Measurements from ENCODE around the gene SAP30L. TPM values are rescaled to one million over a fixed set of nuclear protein-coding genes. Genes with fewer than 3 reads are reported as not detected.

Gene SAP30L
- total RNA-seq, 1 experiment from 2014 or later = 53.0 TPM

DNA sequence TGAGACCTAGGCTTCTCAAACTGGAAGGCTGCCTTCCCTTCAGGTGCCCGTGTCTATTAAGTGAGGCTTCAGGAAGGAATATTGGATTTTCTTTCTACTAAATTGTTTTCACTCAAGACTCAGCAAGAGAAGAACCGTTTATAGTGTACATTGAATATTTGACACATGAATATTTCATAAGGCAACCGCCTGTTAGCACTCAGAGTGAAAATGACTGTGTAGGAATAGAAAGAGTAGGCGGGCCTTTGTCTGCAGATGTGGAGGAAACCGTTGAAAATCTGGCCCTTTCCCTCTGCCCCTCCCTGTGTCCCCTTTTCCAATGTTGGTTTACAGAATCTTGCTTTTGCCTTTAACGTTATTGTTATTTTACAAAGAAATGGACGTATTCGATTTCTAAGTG, 6.2 kb downstream of the SAP30L start:
- Histone ChIP-seq H3K9me3 (ENCODE audit: insufficient read depth, low read depth) (no peaks in the 10 kb centered on the region), H3K27ac (no peak overlapping the region), H3K36me3 (ENCODE audit: low read depth) (0 out of 2 replicates have a peak, but pooled peaks cover 17% of the 10 kb centered on the region), H3K27me3 (ENCODE audit: insufficient read depth, low read depth) (no peaks in the 10 kb centered on the region), H2AFZ (no peak overlapping the region), H4K20me1 (ENCODE audit: insufficient read depth) (peaks cover 6% of the 10 kb centered on the region; the same call in 1 of the 2 replicates), H3F3A (ENCODE audit: insufficient read depth, low read depth) (no peaks in the 10 kb centered on the region), H3K4me3 (no peak overlapping the region), H3K79me2 (ENCODE audit: low read depth) (peaks cover 31% of the 10 kb centered on the region), H3K4me2 (no peak overlapping the region), H3K4me1 (replicated peaks; ENCODE audit: insufficient read depth) (peaks cover 26% of the 10 kb centered on the region), H3K9me2 (ENCODE audit: insufficient read depth) (no peaks in the 10 kb centered on the region)
- BruUV-seq (replicated peaks) = no TSS peak
- ChIA-PET CTCF (no interaction called here), POLR2A (ENCODE audit: unreplicated experiment) (no interaction called here)
- no peak for DNase-seq
- no peak for TF ChIP-seq EZH2 (IDR thresholded peaks at IDR 0.05; ENCODE audit: low read depth)
- TF ChIP-seq CTCF (conservative IDR thresholded peaks at IDR 0.05) = no peak
- intact Hi-C loops (cut with micrococcal nuclease; ENCODE audit: unreplicated experiment) = no loop called here

DNA sequence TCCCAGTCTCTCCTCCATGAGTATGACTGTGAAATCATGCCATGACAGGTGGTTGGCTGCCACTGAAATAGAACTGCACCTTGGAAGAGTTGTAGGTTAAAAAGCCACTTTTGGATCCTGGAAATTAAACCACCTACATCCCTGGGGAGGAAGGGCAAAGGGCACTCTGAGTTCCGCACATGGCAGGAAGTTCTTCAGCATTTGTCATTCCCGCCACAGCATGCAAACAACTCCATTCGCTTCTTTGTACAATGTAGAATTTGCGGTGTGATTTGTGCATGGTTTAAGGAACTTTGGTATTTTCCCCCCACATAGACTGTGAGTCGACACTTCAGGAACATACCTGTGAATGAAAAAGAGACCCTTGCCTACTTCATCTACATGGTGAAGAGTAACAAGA, 9.8 kb downstream of the SAP30L start:
- ChIA-PET CTCF (no interaction called here), POLR2A (ENCODE audit: unreplicated experiment) (no interaction called here)
- H3K36me3 ChIP-seq (ENCODE audit: low read depth) = peaks cover 17% of the 10 kb centered on the region; the same call in 1 of the 2 replicates

GRCh38 chr5:154456540-154456939, 10.7 kb downstream of the SAP30L start:
- CTCF ChIA-PET = interaction anchor here (0.9 kb wide), 1 partner anchor 11 kb away, joined by 4 read pairs; no protein-coding TSS in a partner anchor
- no TSS peak for BruUV-seq (replicated peaks)
- peaks cover 17% of the 10 kb centered on the region; the same call in 1 of the 2 replicates for H3K36me3 ChIP-seq (ENCODE audit: low read depth)

More for the DNA sequence above, 9.8 kb downstream of the SAP30L start:
- H3K9me3 ChIP-seq (ENCODE audit: insufficient read depth, low read depth) = no peaks in the 10 kb centered on the region
- TF ChIP-seq EZH2 (IDR thresholded peaks at IDR 0.05; ENCODE audit: low read depth) = no peak
- TF ChIP-seq CTCF (conservative IDR thresholded peaks at IDR 0.05) = no peak
- no TSS peak for BruUV-seq (replicated peaks)
- no peaks in the 10 kb centered on the region for H3F3A ChIP-seq (ENCODE audit: insufficient read depth, low read depth)
- no peak overlapping the region for H3K4me2 ChIP-seq
- no peaks in the 10 kb centered on the region for H3K27me3 ChIP-seq (ENCODE audit: insufficient read depth, low read depth)
- no peak overlapping the region for H3K27ac ChIP-seq
- no peak for DNase-seq
- no peaks in the 10 kb centered on the region for H3K79me2 ChIP-seq (ENCODE audit: low read depth)
- H3K4me3 ChIP-seq = no peak overlapping the region
- no peaks in the 10 kb centered on the region for H4K20me1 ChIP-seq (ENCODE audit: insufficient read depth)
- no peak overlapping the region for H2AFZ ChIP-seq
- no peaks in the 10 kb centered on the region for H3K4me1 ChIP-seq (replicated peaks; ENCODE audit: insufficient read depth)
- no peaks in the 10 kb centered on the region for H3K9me2 ChIP-seq (ENCODE audit: insufficient read depth)
- intact Hi-C loops (cut with micrococcal nuclease; ENCODE audit: unreplicated experiment) = no loop called here

More at GRCh38 chr5:154456540-154456939, 10.7 kb downstream of the SAP30L start:
- H3K4me3 ChIP-seq = no peak overlapping the region
- no peaks in the 10 kb centered on the region for H3K79me2 ChIP-seq (ENCODE audit: low read depth)
- no peak overlapping the region for H3K4me2 ChIP-seq
- H4K20me1 ChIP-seq (ENCODE audit: insufficient read depth) = no peaks in the 10 kb centered on the region
- H2AFZ ChIP-seq = no peak overlapping the region
- TF ChIP-seq EZH2 (IDR thresholded peaks at IDR 0.05; ENCODE audit: low read depth) (no peak), CTCF (conservative IDR thresholded peaks at IDR 0.05) (no peak)
- H3K4me1 ChIP-seq (replicated peaks; ENCODE audit: insufficient read depth) = no peaks in the 10 kb centered on the region
- POLR2A ChIA-PET (ENCODE audit: unreplicated experiment) = interaction anchor here (0.6 kb wide), 1 partner anchor 61 kb away, joined by 3 read pairs; no protein-coding TSS in a partner anchor
- DNase-seq = no peak
- H3F3A ChIP-seq (ENCODE audit: insufficient read depth, low read depth) = peaks cover 3% of the 10 kb centered on the region; the same call in 1 of the 2 replicates
- H3K9me3 ChIP-seq (ENCODE audit: insufficient read depth, low read depth) = no peaks in the 10 kb centered on the region
- H3K9me2 ChIP-seq (ENCODE audit: insufficient read depth) = no peaks in the 10 kb centered on the region
- H3K27me3 ChIP-seq (ENCODE audit: insufficient read depth, low read depth) = no peaks in the 10 kb centered on the region
- intact Hi-C loops (cut with micrococcal nuclease; ENCODE audit: unreplicated experiment) = no loop called here
- H3K27ac ChIP-seq = no peak overlapping the region

Data from PC-9 (cell line).